HG02943 (cell line): ENCODE data around the gene ABCA7.
"Not testable (repeated sequence)": the region's sequence is repeated elsewhere in the genome, so short reads cannot be mapped to it uniquely, and the experiment has no call there.

Experiments
- ATAC-seq: cut with Tn5 transposase; IDR thresholded peaks from one replicate; pipeline ENCODE4 v1.9.1; 2021; ENCODE audit warnings: mild to moderate bottlenecking, low read depth, moderate library complexity; ENCODE audit not compliant: unreplicated experiment

ABCA7 gene

GRCh38 chr19:1017115-1017905 lies 22.6 kb upstream of the ABCA7 start:
- no peak for ATAC-seq

- ATAC-seq = no peak
Measured at GRCh38 chr19:1017906-1018305, 22.0 kb upstream of the ABCA7 start.

GRCh38 chr19:1018393-1018792 lies 21.5 kb upstream of the ABCA7 start:
- no peak for ATAC-seq

- ATAC-seq = no peak
Measured at GRCh38 chr19:1018932-1019615, 20.8 kb upstream of the ABCA7 start.

- ATAC-seq = no peak
Measured at GRCh38 chr19:1019616-1019961, 20.3 kb upstream of the ABCA7 start.

GRCh38 chr19:1019980-1020867 lies 19.7 kb upstream of the ABCA7 start:
- no peak for ATAC-seq

- ATAC-seq = peak; percentile 64
Measured at GRCh38 chr19:1020868-1021425, 19.0 kb upstream of the ABCA7 start, which contains the start of gene TMEM259. Gene TMEM259 (minus strand): TSS chr19:1021123. CDS start chr19:1020996, 127 bp downstream.

GRCh38 chr19:1023883-1024188 lies 16.1 kb upstream of the ABCA7 start:
- ATAC-seq = not testable (repeated sequence)

- not testable (repeated sequence) for ATAC-seq
Measured at GRCh38 chr19:1025080-1025479, 14.8 kb upstream of the ABCA7 start.

GRCh38 chr19:1025960-1026782 lies 13.7 kb upstream of the ABCA7 start, which contains the start of gene CNN2:
Gene CNN2 (plus strand): TSS chr19:1026608. CDS start chr19:1026662, 54 bp downstream.
- peak; percentile 46 for ATAC-seq

GRCh38 chr19:1026783-1027649 lies 12.9 kb upstream of the ABCA7 start:
- ATAC-seq = no peak

- no peak for ATAC-seq
Measured at GRCh38 chr19:1027650-1028061, 12.3 kb upstream of the ABCA7 start.

GRCh38 chr19:1028062-1028926 lies 11.6 kb upstream of the ABCA7 start:
- ATAC-seq = no peak

GRCh38 chr19:1032264-1032867 lies 7.5 kb upstream of the ABCA7 start:
- no peak for ATAC-seq

- ATAC-seq = no peak
Measured at GRCh38 chr19:1035998-1036621, 3.8 kb upstream of the ABCA7 start.

- ATAC-seq = no peak
Measured at GRCh38 chr19:1037621-1038064, 2.3 kb upstream of the ABCA7 start.
